Kidney epithelial cell (primary cell): Measurements from ENCODE around the gene CCDC87. TPM values are rescaled to one million over a fixed set of nuclear protein-coding genes. Genes with fewer than 3 reads are reported as not detected.
"Not testable (repeated sequence)": the region's sequence is repeated elsewhere in the genome, so short reads cannot be mapped to it uniquely, and the experiment has no call there.

Source experiments
- DNase-seq: peaks from one replicate; pipeline ENCODE4 v3.0.0-alpha.2; 2010; ENCODE audit warnings: low read depth
- H3K27me3 ChIP-seq: 2 replicates; pipeline ENCODE4 v1.6.0; 2011; ENCODE audit warnings: low read length; ENCODE audit not compliant: control insufficient read depth, insufficient read depth
- H3K36me3 ChIP-seq: 2 replicates; pipeline ENCODE4 v1.5.1; 2011; ENCODE audit warnings: low read length; ENCODE audit not compliant: control insufficient read depth, insufficient read depth
- H3K4me3 ChIP-seq: 2 replicates; pipeline ENCODE4 v1.5.1; 2011; ENCODE audit warnings: low read depth, mild to moderate bottlenecking, control low read depth, low read length
- total RNA-seq: library from RNA; depleted of rRNA; stranded (reverse); fragments of >200 nt; gene quantifications from 2 replicates; pipeline ENCODE4 v1.2.3, GENCODE V29; 2015
- TF ChIP-seq, protein P1 (sequence below): IDR thresholded peaks from 2 replicates; pipeline ENCODE4 v1.5.1; 2011; ENCODE audit warnings: mild to moderate bottlenecking, moderate library complexity, low read length, control low read depth, inconsistent platforms; ENCODE audit not compliant: insufficient read depth, poor library complexity, severe bottlenecking

CCDC87 gene
- total RNA-seq, 1 donor from 2014 or later, result 0.58 TPM

GRCh38 chr11:66586136-66586535 is 6.7 kb downstream of the CCDC87 start:
- TF ChIP-seq, protein P1, sequence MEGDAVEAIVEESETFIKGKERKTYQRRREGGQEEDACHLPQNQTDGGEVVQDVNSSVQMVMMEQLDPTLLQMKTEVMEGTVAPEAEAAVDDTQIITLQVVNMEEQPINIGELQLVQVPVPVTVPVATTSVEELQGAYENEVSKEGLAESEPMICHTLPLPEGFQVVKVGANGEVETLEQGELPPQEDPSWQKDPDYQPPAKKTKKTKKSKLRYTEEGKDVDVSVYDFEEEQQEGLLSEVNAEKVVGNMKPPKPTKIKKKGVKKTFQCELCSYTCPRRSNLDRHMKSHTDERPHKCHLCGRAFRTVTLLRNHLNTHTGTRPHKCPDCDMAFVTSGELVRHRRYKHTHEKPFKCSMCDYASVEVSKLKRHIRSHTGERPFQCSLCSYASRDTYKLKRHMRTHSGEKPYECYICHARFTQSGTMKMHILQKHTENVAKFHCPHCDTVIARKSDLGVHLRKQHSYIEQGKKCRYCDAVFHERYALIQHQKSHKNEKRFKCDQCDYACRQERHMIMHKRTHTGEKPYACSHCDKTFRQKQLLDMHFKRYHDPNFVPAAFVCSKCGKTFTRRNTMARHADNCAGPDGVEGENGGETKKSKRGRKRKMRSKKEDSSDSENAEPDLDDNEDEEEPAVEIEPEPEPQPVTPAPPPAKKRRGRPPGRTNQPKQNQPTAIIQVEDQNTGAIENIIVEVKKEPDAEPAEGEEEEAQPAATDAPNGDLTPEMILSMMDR, result no peak
- no peaks in the 10 kb centered on the region for H3K27me3 ChIP-seq
- H3K4me3 ChIP-seq, result no peak overlapping the region
- DNase-seq, result no peak
- H3K36me3 ChIP-seq, result no peaks in the 10 kb centered on the region

DNA sequence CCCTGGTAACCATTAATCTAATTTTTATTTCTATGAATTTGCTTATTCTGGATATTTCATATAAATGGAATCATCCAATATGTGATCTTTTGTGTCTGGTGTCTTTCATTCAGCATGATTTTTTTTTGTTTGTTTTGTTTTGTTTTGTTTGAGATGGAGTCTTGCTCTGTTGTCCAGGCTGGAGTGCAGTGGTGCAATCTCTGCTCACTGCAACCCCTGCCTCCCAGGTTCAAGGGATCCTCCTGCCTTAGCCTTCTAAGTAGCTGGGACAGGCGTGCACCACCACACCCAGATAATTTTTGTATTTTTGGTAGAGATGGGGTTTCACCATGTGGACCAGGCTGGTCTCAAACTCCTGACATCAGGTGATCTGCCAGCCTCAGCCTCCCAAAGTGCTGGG is 7.4 kb downstream of the CCDC87 start:
- H3K4me3 ChIP-seq, H3K27me3 ChIP-seq, DNase-seq: not testable (repeated sequence)

GRCh38 chr11:66582565-66583147 is 10.2 kb downstream of the CCDC87 start:
- not testable (repeated sequence) for DNase-seq, H3K4me3 ChIP-seq, H3K27me3 ChIP-seq, H3K36me3 ChIP-seq

More for the DNA sequence above, 7.4 kb downstream of the CCDC87 start:
- H3K36me3 ChIP-seq, result not testable (repeated sequence)

- TF ChIP-seq, protein P1, result no peak
- peaks cover 5% of the 10 kb centered on the region for H3K27me3 ChIP-seq
- no peaks in the 10 kb centered on the region for H3K36me3 ChIP-seq
- H3K4me3 ChIP-seq, result no peak overlapping the region
- DNase-seq, result no peak
Observed at GRCh38 chr11:66581261-66581660, 11.6 kb downstream of the CCDC87 start.

- Histone ChIP-seq H3K36me3 (no peaks in the 10 kb centered on the region), H3K27me3 (peaks cover 6% of the 10 kb centered on the region), H3K4me3 (no peak overlapping the region)
- DNase-seq, result no peak
- TF ChIP-seq, protein P1, result no peak
Observed at GRCh38 chr11:66580803-66581202, 12.1 kb downstream of the CCDC87 start.

- Histone ChIP-seq H3K36me3 (no peaks in the 10 kb centered on the region), H3K27me3 (peaks cover 9% of the 10 kb centered on the region), H3K4me3 (no peak overlapping the region)
- TF ChIP-seq, protein P1, result peak; percentile 80
- DNase-seq, result peak; percentile 4
Observed at GRCh38 chr11:66579017-66579606, 13.8 kb downstream of the CCDC87 start.

DNA sequence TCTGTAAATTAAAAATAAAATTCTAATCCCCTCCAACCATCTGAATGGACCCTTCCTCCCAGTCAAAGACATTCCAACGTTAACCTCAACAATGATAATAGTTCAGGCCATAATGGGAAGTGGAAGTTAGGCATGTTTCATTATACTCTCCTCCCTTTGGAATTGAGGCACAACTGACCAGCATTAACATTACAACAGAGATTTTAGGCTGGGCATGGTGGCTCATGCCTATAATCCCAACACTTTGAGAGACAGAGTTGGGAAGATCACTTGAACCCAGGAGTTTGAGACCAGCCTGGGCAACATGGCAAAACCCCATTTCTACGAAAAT is 22.0 kb downstream of the CCDC87 start:
- TF ChIP-seq, protein P1, result no peak
- no peak overlapping the region for H3K4me3 ChIP-seq
- no peaks in the 10 kb centered on the region for H3K36me3 ChIP-seq
- peaks cover 12% of the 10 kb centered on the region for H3K27me3 ChIP-seq
- DNase-seq, result no peak
